ENCODE data around the gene GPR107.

GPR107 gene

DNA sequence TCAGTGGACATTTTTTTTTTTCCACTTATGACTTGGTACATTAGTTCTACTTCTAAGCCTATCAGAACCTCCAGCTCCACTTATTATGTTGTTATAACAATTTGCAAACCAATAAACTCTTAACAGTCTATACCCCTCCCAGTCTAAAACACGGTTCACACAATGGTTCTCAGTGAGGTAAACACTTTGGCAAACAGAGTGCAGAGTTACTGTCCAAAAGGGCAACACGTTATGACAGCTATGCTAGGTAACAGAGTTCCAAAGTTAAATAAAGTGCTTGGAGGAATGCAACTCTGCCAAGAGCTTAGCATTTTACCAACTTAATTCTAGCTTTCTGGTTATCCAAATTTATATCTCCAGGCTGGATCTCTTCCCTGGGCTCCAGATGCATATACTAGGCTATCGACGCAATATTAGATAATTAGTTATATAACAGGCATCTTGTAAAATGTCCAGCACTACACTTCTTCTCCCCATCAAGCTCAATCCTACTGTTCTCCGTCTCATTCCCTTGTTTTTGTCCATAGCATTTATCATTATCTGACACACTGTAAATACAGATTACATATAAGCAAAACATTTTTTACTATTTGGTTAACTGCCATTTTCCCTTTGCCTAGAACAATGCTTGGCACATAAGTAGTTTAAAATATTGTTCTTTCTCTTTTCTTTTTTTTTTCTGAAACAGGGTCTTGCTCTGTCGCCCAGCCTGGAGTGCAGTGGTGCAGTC lies 25.0 kb upstream of the GPR107 start:
- DNase-seq, result no peak

DNA sequence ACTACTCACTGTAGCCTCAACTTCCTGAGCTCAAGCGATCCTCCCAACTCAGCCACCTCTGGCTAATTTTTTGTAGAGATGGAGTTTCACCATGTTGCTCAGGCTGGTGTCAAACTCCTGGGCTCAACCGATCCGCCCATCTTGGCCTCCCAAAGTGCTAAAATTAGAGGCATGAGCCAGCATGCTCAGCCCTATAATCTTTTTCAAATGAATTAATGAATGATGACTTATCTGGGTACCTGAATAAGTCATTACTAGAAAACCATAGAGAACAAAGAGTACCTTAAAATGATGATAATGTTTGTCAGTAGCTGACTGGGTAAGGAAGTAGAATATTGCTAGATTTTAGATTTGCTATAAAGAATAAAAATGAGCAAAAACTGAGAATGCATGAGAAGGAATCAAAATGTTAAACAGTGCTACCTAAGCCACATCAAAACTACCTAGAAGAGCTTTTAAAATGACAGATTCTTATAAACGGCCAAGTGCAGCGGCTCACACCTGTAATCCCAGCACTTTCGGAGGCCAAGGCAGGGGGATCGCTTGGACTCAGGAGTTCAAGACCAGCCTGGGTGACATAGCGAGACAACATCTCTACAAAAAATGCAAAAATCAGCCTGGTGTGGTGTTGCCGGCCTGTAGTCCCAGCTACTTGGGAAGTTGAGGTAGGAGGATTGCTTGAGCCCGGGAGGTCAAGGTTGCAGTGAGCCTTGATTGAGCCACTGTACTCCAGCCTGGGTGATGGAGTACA lies 24.3 kb upstream of the GPR107 start:
- DNase-seq, result no peak

- no peak for DNase-seq
Measured at GRCh38 chr9:130030651-130031127, 23.0 kb upstream of the GPR107 start.

DNA sequence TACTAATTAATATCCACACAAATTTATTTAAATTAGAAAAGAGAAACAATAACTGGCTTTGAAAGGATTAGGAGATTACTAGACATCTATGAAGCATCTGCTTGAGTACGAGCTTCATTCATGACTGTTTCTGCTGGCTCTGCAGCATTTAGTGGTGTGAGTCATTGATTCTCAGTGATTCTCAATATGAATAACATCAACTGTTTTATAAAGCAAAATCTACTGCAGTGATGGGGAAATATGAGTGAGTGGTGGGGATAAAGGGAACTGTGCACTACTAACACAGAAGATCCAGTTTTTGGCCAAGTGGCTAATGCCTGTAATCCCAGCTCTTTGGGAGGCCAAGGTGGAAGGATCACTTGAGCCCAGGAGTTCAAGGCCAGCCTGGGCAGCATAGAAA lies 19.1 kb upstream of the GPR107 start:
- no peak for DNase-seq

- peak; percentile 65 for DNase-seq
Measured at GRCh38 chr9:130036099-130036498, 17.6 kb upstream of the GPR107 start.

- DNase-seq, result no peak
Measured at GRCh38 chr9:130039528-130040147, 14.1 kb upstream of the GPR107 start.

GRCh38 chr9:130040984-130041647 lies 12.6 kb upstream of the GPR107 start:
- no peak for DNase-seq

- DNase-seq, result peak; percentile 38
Measured at GRCh38 chr9:130041648-130042405, 11.9 kb upstream of the GPR107 start.

GRCh38 chr9:130042406-130042884 lies 11.3 kb upstream of the GPR107 start:
- no peak for DNase-seq

- DNase-seq, result peak; percentile 87
Measured at GRCh38 chr9:130042885-130043653, 10.6 kb upstream of the GPR107 start, which contains the start of gene FNBP1. FNBP1 (minus strand) TSS chr9:130043189; CDS start chr9:130042975, 214 bp downstream.

- no peak for DNase-seq
Measured at GRCh38 chr9:130043654-130044623, 9.8 kb upstream of the GPR107 start.

- no peak for DNase-seq
Measured at GRCh38 chr9:130045725-130046450, 7.8 kb upstream of the GPR107 start.

DNA sequence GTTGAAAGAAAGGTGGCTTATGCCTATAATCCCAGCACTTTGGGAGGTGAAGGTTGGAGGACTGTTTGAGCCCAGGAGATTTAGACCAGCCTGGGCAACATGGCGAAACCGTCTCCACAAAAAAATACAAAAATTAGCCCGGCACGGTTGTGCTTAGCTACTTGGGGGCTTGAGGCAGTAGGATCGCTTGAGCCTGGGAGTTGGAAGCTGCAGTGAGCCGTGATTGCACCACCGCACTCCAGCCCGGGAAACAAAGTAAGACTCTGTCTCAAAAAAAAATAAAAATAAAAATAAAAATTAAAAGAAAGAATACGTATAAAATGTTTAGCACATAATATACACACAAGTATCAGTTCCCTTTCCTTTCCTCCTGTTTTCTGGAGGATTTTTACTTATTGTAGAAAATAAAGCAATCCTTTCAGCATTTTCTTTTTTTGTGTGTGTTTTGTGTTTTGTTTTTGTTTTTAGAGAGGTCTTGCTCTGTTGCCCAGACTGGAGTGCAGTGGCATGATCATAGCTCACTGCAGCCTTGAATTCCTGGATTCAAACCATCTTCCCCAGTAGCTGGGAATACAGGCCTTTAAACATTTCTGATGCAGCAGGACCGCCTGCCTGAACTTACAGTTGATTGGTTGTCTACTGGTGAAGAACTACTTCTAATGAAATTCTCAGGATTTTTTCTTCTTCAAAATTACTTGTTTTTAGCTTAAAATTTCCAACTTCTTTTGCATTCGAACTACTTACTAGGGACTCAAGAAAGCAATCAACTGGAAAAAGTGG lies 4.1 kb upstream of the GPR107 start:
- no peak for DNase-seq

GRCh38 chr9:130050462-130050861 lies 3.2 kb upstream of the GPR107 start:
- DNase-seq, result no peak

DNA sequence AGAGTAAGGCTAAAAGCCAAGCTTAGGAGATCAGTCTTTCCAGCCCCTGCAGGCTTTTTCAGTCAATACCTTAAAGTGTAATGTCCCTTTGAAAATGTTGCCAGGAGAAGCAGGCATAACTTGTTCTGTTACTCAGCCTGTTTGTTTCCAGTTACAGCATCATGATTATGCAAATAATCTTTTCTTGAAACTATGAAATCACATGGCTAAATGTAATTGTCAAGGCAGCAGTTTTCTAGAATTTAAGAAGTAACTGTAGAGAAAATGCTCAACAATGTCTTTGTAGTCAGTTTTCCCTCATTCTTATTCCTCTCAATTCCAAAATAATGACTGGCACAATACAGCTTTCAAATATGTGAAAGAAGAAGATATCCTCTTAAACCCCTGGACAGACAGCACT lies 1.9 kb upstream of the GPR107 start:
- no peak for DNase-seq

- no peak for DNase-seq
Measured at GRCh38 chr9:130053109-130053503, 600 bp upstream of the GPR107 start.

DNA sequence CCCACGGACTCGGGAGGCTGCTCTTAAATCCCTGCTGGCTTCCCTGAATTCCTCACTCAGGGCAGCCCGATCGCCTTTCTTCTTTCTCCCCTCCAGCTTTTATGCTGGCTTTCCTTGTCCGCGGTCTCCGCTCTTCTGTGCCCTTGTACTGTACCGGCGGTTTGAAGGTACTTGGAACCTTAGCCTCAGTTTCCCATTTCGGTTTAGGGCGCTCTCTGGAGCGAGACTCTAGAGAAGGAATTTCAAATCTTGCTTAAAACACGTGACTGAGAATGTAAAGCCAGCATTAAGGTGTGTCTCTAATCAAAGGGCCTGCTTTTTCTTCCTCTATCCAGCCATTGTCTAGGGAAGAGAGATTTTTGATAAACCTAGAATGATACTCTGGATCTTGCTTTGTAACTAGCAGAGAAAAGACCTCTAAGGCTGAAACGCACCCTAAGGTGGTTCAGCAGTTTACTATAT lies 650 bp downstream of the GPR107 start:
- DNase-seq, result no peak

DNA sequence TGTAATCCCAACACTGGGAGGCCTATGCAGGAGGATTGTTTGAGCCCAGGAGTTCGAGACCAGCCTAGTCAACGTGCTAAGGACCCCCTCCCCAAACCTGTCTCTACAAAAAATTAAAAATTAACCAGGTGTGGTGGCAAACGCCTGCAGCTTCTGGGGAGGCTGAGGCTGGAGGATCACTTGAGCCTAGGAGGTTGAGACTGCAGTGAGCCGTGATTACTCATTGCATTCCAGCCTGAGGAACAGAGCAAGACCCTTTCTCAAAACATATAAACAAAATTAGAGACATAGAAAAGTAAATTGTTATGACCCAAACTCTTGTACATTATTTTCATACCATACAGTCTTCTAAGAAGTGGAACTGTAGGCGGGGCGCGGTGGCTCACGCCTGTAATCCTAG lies 1.1 kb downstream of the GPR107 start:
- no peak for DNase-seq

DNA sequence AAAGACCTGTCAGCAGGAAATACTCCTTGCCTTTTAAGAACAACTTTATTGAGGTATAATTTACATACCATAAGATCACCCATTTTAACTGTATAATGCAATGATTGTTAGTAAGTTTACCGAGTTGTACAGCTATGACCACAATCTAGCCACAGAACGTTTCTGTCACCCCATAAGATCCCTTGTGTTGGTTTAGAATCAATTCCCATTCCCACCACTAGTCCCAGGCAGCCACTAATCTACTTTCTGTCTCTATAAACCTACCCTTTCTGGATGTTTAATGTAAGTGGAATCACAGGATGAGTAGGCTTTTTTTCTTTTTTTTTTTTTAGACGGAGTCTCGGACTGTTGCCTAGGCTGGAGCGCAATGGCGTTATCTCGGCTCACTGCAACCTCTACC lies 4.4 kb downstream of the GPR107 start:
- no peak for DNase-seq
